Right cardiac atrium (tissue), 5 donors: ENCODE data around the gene VSIG10L. TPM values are rescaled to one million over a fixed set of nuclear protein-coding genes. Genes with fewer than 3 reads are reported as not detected.

ENCODE experiments used
- ATAC-seq, 2 donors: fragments of 200-7000 bp; cut with Tn5 transposase; one replicate each; pipeline versions ENCODE4 v1.8.0 to v1.9.1; 2020; ENCODE audit warnings: moderate library complexity in 2 of 2, mild to moderate bottlenecking in 1 of 2
- DNase-seq, 3 donors: peaks; one replicate each; pipeline ENCODE4 v3.0.0-alpha.2; 2020
- H3K27ac ChIP-seq: one replicate; pipeline ENCODE4 v1.5.1; 2013; ENCODE audit warnings: mild to moderate bottlenecking, low read length, control low read depth, moderate library complexity
- H3K27me3 ChIP-seq: one replicate; pipeline ENCODE4 v1.6.1; 2013; ENCODE audit not compliant: control insufficient read depth, insufficient read depth
- H3K4me1 ChIP-seq: one replicate; pipeline ENCODE4 v1.6.1; 2013; ENCODE audit warnings: low read length; ENCODE audit not compliant: control insufficient read depth, insufficient read depth
- H3K4me3 ChIP-seq: one replicate; pipeline ENCODE4 v1.5.1; 2013; ENCODE audit warnings: low read length, control low read depth
- H3K9me3 ChIP-seq: one replicate; pipeline ENCODE4 v1.6.1; 2013; ENCODE audit warnings: low read length; ENCODE audit not compliant: control insufficient read depth
- WGBS: extraction: QIAGEN DNeasy Blood & Tissue Kit; methylation state at CpG from one replicate; pipeline ENCODE4 v1.1.7; 2013; 5-methylcytosine and 5-hydroxymethylcytosine counted together
- intact Hi-C, 4 donors: fragments of 100-400 bp; cut with DNase I; formaldehyde crosslinking; loops; one replicate each; pipeline versions ENCODE4 v1.11.0 to v1.14.0; 2022 to 2023
- long read RNA-seq, 4 donors: library from polyadenylated mRNA; unstranded; transcript quantifications; one replicate each; pipeline ENCODE4 v2.0.0, GENCODE V29; 2020 to 2021
- polyA plus RNA-seq: library from polyadenylated mRNA; stranded (reverse); fragments of 200-250 nt; gene quantifications from one replicate; pipeline ENCODE4 v1.2.3, GENCODE V29; 2013
- total RNA-seq, 4 donors: library from RNA; stranded (reverse); fragmentation: NEBNext Ultra II Directional; extraction: Animal tissue kit (Norgen Biotek cat#: 25700); gene quantifications; one replicate each; pipeline ENCODE4 v1.2.1, GENCODE V29; 2021
- donor health status: healthy with polysubstance abuse.
- donor health status: DM: no; HTN: yes; CAD: no.
- donor health status: DM: no; HTN: no; CAD: no.
- donor health status: DM: no; HTN: yes; CAD: no; lungs with severe emphysema.
- donor health status: DM: yes; HTN: yes; CAD: no.

VSIG10L gene
- 1 to 10 TPM in 3 of 4 donors, under 1 TPM in 1; 0.85 to 2.2 (median 1.6) TPM for total RNA-seq
- 2.0 TPM for polyA plus RNA-seq
- long read RNA-seq, donor 1, partial matches to known transcripts = 3 of 3 reads
- long read RNA-seq, donor 1, other reads (novel, unspliced or antisense) = 0 of 3 reads
- long read RNA-seq, donor 2, partial matches to known transcripts = 2 of 2 reads
- long read RNA-seq, donor 2, other reads (novel, unspliced or antisense) = 0 of 2 reads
- long read RNA-seq, donor 3, partial matches to known transcripts = 4 of 4 reads
- long read RNA-seq, donor 3, other reads (novel, unspliced or antisense) = 0 of 4 reads
- long read RNA-seq, donor 4, partial matches to known transcripts = 1 of 1 reads
- long read RNA-seq, donor 4, other reads (novel, unspliced or antisense) = 0 of 1 reads

GRCh38 chr19:51341976-51342580, at the start of gene VSIG10L:
Gene VSIG10L (minus strand): TSS chr19:51342139. CDS start chr19:51342124, 15 bp downstream.
- ATAC-seq = no peak
- intact Hi-C loops = no loop called here
- no peak within 1 kb of the TSS for H3K4me3 ChIP-seq
- 46% methylated on average over 3 of the region's 3 CpGs for WGBS
- no peaks in the 10 kb centered on the region for H3K27me3 ChIP-seq
- peak in 1 of 3 donors; percentile 32 for DNase-seq
- no peaks in the 10 kb centered on the region for H3K9me3 ChIP-seq
- no peaks in the 10 kb centered on the region for H3K4me1 ChIP-seq
- no peak within 1 kb of the TSS for H3K27ac ChIP-seq

GRCh38 chr19:51391073-51391611, 49.2 kb upstream of the VSIG10L start:
- no peaks in the 10 kb centered on the region for H3K9me3 ChIP-seq
- no peaks in the 10 kb centered on the region for H3K27me3 ChIP-seq
- ATAC-seq (no peak), DNase-seq (no peak)
- intact Hi-C loops = loop anchor here in 1 of 4 donors (10.0 kb wide), 1 partner anchor 56 kb away; no protein-coding TSS in a partner anchor
- 61% methylated on average over 8 of the region's 8 CpGs for WGBS
- H3K4me3 ChIP-seq = no peak overlapping the region
- H3K4me1 ChIP-seq = no peaks in the 10 kb centered on the region
- H3K27ac ChIP-seq = no peak overlapping the region

GRCh38 chr19:51389143-51389542, 47.2 kb upstream of the VSIG10L start:
- DNase-seq (no peak), ATAC-seq (no peak)
- WGBS = 81% methylated on average over 14 of the region's 14 CpGs
- Histone ChIP-seq H3K9me3 (no peaks in the 10 kb centered on the region), H3K27ac (no peak overlapping the region), H3K4me3 (no peak overlapping the region), H3K4me1 (no peaks in the 10 kb centered on the region), H3K27me3 (no peaks in the 10 kb centered on the region)
- intact Hi-C loops = no loop called here

- Histone ChIP-seq H3K27me3 (no peaks in the 10 kb centered on the region), H3K4me1 (no peaks in the 10 kb centered on the region), H3K9me3 (no peaks in the 10 kb centered on the region), H3K4me3 (no peak within 1 kb of the TSS), H3K27ac (no peak within 1 kb of the TSS)
- DNase-seq (no peak), ATAC-seq (peak in 1 of 2 donors; percentile 19)
- intact Hi-C loops = no loop called here
- WGBS = 83% methylated on average over 15 of the region's 15 CpGs
Measured at GRCh38 chr19:51387924-51388389, 46.0 kb upstream of the VSIG10L start, which contains the start of gene LIM2. Gene LIM2 (minus strand): TSS chr19:51387974. CDS start chr19:51387443, 531 bp downstream.

GRCh38 chr19:51386882-51387520, 45.1 kb upstream of the VSIG10L start:
- H3K27ac ChIP-seq = no peak overlapping the region
- H3K4me1 ChIP-seq = no peaks in the 10 kb centered on the region
- DNase-seq (no peak), ATAC-seq (no peak)
- 88% methylated on average over 14 of the region's 14 CpGs for WGBS
- H3K9me3 ChIP-seq = no peaks in the 10 kb centered on the region
- intact Hi-C loops = no loop called here
- no peak overlapping the region for H3K4me3 ChIP-seq
- no peaks in the 10 kb centered on the region for H3K27me3 ChIP-seq

- H3K27ac ChIP-seq = no peak overlapping the region
- no peak overlapping the region for H3K4me3 ChIP-seq
- H3K4me1 ChIP-seq = no peaks in the 10 kb centered on the region
- H3K9me3 ChIP-seq = no peaks in the 10 kb centered on the region
- ATAC-seq (no peak), DNase-seq (no peak)
- 96% methylated on average over 4 of the region's 4 CpGs for WGBS
- H3K27me3 ChIP-seq = no peaks in the 10 kb centered on the region
- intact Hi-C loops = no loop called here
Measured at GRCh38 chr19:51382004-51382403, 40.1 kb upstream of the VSIG10L start.

GRCh38 chr19:51380379-51380778, 38.4 kb upstream of the VSIG10L start:
- ATAC-seq = no peak
- intact Hi-C loops = no loop called here
- no peak overlapping the region for H3K27ac ChIP-seq
- H3K9me3 ChIP-seq = no peaks in the 10 kb centered on the region
- no peaks in the 10 kb centered on the region for H3K27me3 ChIP-seq
- H3K4me3 ChIP-seq = no peak overlapping the region
- DNase-seq = no peak
- H3K4me1 ChIP-seq = no peaks in the 10 kb centered on the region
- 87% methylated on average over 9 of the region's 9 CpGs for WGBS

GRCh38 chr19:51377422-51377821, 35.5 kb upstream of the VSIG10L start:
- DNase-seq = no peak
- Histone ChIP-seq H3K4me3 (no peak overlapping the region), H3K27me3 (no peaks in the 10 kb centered on the region), H3K27ac (no peak overlapping the region), H3K4me1 (no peaks in the 10 kb centered on the region), H3K9me3 (no peaks in the 10 kb centered on the region)
- intact Hi-C loops = no loop called here
- ATAC-seq = no peak
- 80% methylated on average over 2 of the region's 2 CpGs for WGBS

- intact Hi-C loops = no loop called here
- Histone ChIP-seq H3K27me3 (no peaks in the 10 kb centered on the region), H3K4me1 (no peaks in the 10 kb centered on the region), H3K27ac (no peak overlapping the region), H3K4me3 (no peak overlapping the region), H3K9me3 (no peaks in the 10 kb centered on the region)
- DNase-seq (no peak), ATAC-seq (no peak)
- 75% methylated on average over 11 of the region's 11 CpGs for WGBS
Measured at GRCh38 chr19:51375504-51376221, 33.7 kb upstream of the VSIG10L start.

- Histone ChIP-seq H3K4me3 (no peak within 1 kb of the TSS), H3K4me1 (no peaks in the 10 kb centered on the region), H3K27me3 (no peaks in the 10 kb centered on the region), H3K9me3 (no peaks in the 10 kb centered on the region), H3K27ac (no peak within 1 kb of the TSS)
- ATAC-seq = no peak
- intact Hi-C loops = no loop called here
- WGBS = 42% methylated on average over 9 of the region's 9 CpGs
- DNase-seq = peak in 1 of 3 donors; percentile 25
Measured at GRCh38 chr19:51372649-51373504, 30.9 kb upstream of the VSIG10L start, which contains the start of gene NKG7. Gene NKG7 (minus strand): TSS chr19:51372654. CDS start chr19:51372535, 119 bp downstream.
